DND-41 (cell line): ENCODE data around the gene GORASP1.

Experiments
- ATAC-seq: fragments of 200-7000 bp; cut with Tn5 transposase; 3 replicates; pipeline ENCODE4 v1.9.1; 2021; ENCODE audit warnings: low read depth; ENCODE audit not compliant: insufficient read depth
- DNase-seq: peaks from one replicate; pipeline ENCODE4 v3.0.0-alpha.2; 2020
- H2AFZ ChIP-seq: 2 replicates; pipeline ENCODE4 v1.6.0; 2012; ENCODE audit warnings: low read depth, low read length
- H3K27ac ChIP-seq: 2 replicates; pipeline ENCODE4 v1.5.1; 2012; ENCODE audit warnings: low read length, inconsistent platforms
- H3K27me3 ChIP-seq: fragments of 200-600 bp; sonication (generic); 2 replicates; pipeline ENCODE4 v1.6.0; 2012; ENCODE audit warnings: low read length, mild to moderate bottlenecking, inconsistent platforms; ENCODE audit not compliant: insufficient read depth, poor library complexity
- H3K36me3 ChIP-seq: 2 replicates; pipeline ENCODE4 v1.5.1; 2012; ENCODE audit warnings: low read length, inconsistent platforms; ENCODE audit not compliant: insufficient read depth
- H3K4me1 ChIP-seq: 2 replicates; pipeline ENCODE4 v1.5.1; 2012; ENCODE audit warnings: mild to moderate bottlenecking, low read length; ENCODE audit not compliant: insufficient read depth
- H3K4me2 ChIP-seq: 2 replicates; pipeline ENCODE4 v1.6.0; 2012; ENCODE audit warnings: mild to moderate bottlenecking, moderate library complexity, low read length, inconsistent platforms; ENCODE audit not compliant: insufficient read depth
- H3K4me3 ChIP-seq, 2 experiments: fragments of 200-600 bp in 1 of 2; shearing (Covaris generic) in 1 of 2; 2 replicates each; pipeline ENCODE4 v1.5.1; 2012 to 2016; ENCODE audit warnings: inconsistent platforms in 2 of 2, low read length in 2 of 2, mild to moderate bottlenecking in 2 of 2, low read depth in 1 of 2, moderate library complexity in 1 of 2
- H3K79me2 ChIP-seq: 2 replicates; pipeline ENCODE4 v1.6.0; 2012; ENCODE audit warnings: low read length, inconsistent platforms; ENCODE audit not compliant: insufficient read depth
- H3K9ac ChIP-seq: 2 replicates; pipeline ENCODE4 v1.6.0; 2012; ENCODE audit warnings: low read depth, mild to moderate bottlenecking, inconsistent platforms, low read length, moderate library complexity
- H3K9me3 ChIP-seq: 2 replicates; pipeline ENCODE4 v1.5.1; 2012; ENCODE audit warnings: low read length, moderate library complexity, mild to moderate bottlenecking, inconsistent platforms; ENCODE audit not compliant: insufficient read depth, severe bottlenecking
- H4K20me1 ChIP-seq: 2 replicates; pipeline ENCODE4 v1.6.0; 2012; ENCODE audit warnings: low read length; ENCODE audit not compliant: insufficient read depth
- EZH2 ChIP-seq: IDR thresholded peaks from 3 replicates; pipeline ENCODE4 v1.6.1; 2012; ENCODE audit warnings: borderline replicate concordance, low read depth, mild to moderate bottlenecking, moderate library complexity, low read length, inconsistent platforms; ENCODE audit not compliant: severe bottlenecking
- TF ChIP-seq, protein P1 (sequence below): IDR thresholded peaks from 2 replicates; pipeline ENCODE4 v1.5.1; 2012; ENCODE audit warnings: borderline replicate concordance, low read length, moderate library complexity, mild to moderate bottlenecking; ENCODE audit not compliant: poor library complexity, severe bottlenecking; ENCODE audit errors: extremely low read depth

GORASP1 gene

DNA sequence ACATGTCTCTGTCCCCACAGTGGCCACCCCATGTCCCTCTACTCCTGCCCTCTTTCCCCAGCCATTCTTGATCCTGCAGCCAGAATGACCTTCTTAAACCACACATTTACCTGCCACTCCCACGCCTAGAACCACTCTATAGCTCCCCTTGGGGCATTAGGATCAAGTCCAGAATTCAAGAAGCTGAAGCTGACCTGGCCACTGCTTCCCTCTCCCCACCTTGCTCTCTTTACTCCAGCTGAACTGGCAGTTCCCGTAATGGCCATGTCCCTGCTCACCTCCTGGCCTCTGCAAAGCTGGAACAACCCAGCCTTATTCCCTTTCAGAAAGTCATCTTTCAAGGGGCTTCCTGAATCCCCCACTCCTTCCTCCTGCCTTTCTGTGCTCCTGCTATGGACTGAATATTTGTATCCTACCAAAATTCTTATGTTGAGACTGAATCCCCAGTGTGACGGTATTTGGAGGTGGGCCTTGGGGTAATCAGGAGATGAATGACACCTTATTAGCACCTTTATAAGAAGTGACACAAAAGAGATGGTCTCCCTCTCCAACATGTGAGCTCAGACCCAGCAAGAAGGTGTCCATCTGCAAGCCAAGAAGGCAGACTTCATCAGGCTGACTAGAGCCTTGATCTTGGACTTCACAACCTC lies 42.2 kb upstream of the GORASP1 start:
- peaks cover 71% of the 10 kb centered on the region for H3K4me1 ChIP-seq
- ATAC-seq = no peak

DNA sequence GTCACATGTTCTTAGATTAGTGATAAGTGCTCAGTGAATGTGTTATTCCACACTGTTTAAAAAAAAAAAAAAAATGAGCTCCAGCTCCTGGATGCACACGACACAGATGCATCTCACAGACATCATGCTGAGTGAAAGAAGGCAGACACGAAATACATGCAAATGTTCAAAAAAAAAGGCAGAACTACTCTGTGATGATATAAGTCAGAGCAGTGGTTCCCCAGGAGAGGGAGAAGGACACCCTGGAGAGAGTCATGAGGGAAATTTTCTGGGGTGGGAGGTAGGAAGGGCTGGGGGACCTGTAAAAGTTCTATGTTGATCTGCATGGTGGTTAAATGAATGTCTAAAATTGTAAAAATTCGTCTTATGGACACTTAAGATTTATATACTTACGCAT lies 41.6 kb upstream of the GORASP1 start:
- Histone ChIP-seq H4K20me1 (peaks cover 21% of the 10 kb centered on the region), H3K27me3 (peaks cover 15% of the 10 kb centered on the region), H3K27ac (peak overlapping the region; percentile 86), H3K79me2 (no peaks in the 10 kb centered on the region), H3K9ac (peak overlapping the region; percentile 43), H2AFZ (no peak overlapping the region), H3K4me3 (no peak overlapping the region), H3K36me3 (peaks cover 10% of the 10 kb centered on the region; the same call in 1 of the 2 replicates), H3K4me2 (peak overlapping the region; percentile 58), H3K9me3 (no peaks in the 10 kb centered on the region), H3K4me1 (peaks cover 71% of the 10 kb centered on the region)
- DNase-seq (no peak), ATAC-seq (no peak)
- TF ChIP-seq EZH2 = no peak
- TF ChIP-seq, protein P1, sequence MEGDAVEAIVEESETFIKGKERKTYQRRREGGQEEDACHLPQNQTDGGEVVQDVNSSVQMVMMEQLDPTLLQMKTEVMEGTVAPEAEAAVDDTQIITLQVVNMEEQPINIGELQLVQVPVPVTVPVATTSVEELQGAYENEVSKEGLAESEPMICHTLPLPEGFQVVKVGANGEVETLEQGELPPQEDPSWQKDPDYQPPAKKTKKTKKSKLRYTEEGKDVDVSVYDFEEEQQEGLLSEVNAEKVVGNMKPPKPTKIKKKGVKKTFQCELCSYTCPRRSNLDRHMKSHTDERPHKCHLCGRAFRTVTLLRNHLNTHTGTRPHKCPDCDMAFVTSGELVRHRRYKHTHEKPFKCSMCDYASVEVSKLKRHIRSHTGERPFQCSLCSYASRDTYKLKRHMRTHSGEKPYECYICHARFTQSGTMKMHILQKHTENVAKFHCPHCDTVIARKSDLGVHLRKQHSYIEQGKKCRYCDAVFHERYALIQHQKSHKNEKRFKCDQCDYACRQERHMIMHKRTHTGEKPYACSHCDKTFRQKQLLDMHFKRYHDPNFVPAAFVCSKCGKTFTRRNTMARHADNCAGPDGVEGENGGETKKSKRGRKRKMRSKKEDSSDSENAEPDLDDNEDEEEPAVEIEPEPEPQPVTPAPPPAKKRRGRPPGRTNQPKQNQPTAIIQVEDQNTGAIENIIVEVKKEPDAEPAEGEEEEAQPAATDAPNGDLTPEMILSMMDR = no peak

More for the DNA sequence above, 42.2 kb upstream of the GORASP1 start:
- Histone ChIP-seq H3K27me3 (peaks cover 21% of the 10 kb centered on the region), H3K4me3 (no peak overlapping the region), H4K20me1 (peaks cover 25% of the 10 kb centered on the region), H2AFZ (no peak overlapping the region), H3K4me2 (no peak overlapping the region), H3K79me2 (no peaks in the 10 kb centered on the region), H3K27ac (no peak overlapping the region), H3K9ac (no peak overlapping the region), H3K36me3 (peaks cover 10% of the 10 kb centered on the region; the same call in 1 of the 2 replicates), H3K9me3 (no peaks in the 10 kb centered on the region)
- TF ChIP-seq, protein P1 = no peak
- TF ChIP-seq EZH2 = no peak
- no peak for DNase-seq

DNA sequence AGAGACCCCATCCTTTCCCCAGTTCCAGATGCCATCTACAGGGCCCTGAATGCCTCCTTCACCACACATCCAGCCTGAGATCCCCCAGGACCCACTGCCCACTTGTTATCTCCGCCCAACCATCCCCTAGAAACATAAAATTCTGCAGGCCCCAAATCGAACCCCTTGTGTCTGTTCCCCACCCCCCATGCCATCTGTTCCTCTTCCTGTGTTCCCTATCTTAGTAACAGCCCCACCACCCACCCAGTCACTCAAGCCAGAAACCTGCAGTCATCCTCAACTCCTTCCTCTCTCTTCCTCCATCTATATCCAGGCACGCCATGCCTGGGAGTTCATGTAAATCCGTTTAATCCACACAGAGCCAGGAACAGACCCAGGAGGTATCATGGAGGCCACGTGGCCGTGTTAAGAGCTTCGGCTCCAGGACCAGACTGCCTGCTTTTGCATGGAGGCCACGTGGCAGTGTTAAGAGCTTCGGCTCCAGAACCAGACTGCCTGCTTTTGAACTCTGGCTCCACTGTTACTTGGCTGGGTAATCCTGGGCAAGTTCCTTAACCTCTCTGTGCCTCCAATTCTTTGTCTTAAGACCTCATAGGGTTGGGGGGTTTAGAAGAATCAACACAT lies 41.1 kb upstream of the GORASP1 start:
- no peaks in the 10 kb centered on the region for H3K79me2 ChIP-seq

More for the DNA sequence above, 41.1 kb upstream of the GORASP1 start:
- Histone ChIP-seq H3K9me3 (no peaks in the 10 kb centered on the region), H3K27me3 (peaks cover 13% of the 10 kb centered on the region), H3K36me3 (peaks cover 12% of the 10 kb centered on the region; the same call in 1 of the 2 replicates), H3K27ac (peak overlapping the region; percentile 86), H3K4me1 (peaks cover 68% of the 10 kb centered on the region), H3K4me2 (peak overlapping the region; percentile 58), H3K9ac (peak overlapping the region; percentile 43), H4K20me1 (peaks cover 21% of the 10 kb centered on the region), H2AFZ (peak overlapping the region; percentile 62; the same call in 1 of the 2 replicates), H3K4me3 (peak overlapping the region in 1 of 2 experiments; percentile 30; a peak in 2 of 4 replicates)
- no peak for DNase-seq
- TF ChIP-seq EZH2 = no peak
- TF ChIP-seq, protein P1 = peak; percentile 13
- peak; percentile 6; the same call in 2 of the 3 replicates for ATAC-seq
